ENCODE measurements around the gene SLFNL1.

SLFNL1 gene

DNA sequence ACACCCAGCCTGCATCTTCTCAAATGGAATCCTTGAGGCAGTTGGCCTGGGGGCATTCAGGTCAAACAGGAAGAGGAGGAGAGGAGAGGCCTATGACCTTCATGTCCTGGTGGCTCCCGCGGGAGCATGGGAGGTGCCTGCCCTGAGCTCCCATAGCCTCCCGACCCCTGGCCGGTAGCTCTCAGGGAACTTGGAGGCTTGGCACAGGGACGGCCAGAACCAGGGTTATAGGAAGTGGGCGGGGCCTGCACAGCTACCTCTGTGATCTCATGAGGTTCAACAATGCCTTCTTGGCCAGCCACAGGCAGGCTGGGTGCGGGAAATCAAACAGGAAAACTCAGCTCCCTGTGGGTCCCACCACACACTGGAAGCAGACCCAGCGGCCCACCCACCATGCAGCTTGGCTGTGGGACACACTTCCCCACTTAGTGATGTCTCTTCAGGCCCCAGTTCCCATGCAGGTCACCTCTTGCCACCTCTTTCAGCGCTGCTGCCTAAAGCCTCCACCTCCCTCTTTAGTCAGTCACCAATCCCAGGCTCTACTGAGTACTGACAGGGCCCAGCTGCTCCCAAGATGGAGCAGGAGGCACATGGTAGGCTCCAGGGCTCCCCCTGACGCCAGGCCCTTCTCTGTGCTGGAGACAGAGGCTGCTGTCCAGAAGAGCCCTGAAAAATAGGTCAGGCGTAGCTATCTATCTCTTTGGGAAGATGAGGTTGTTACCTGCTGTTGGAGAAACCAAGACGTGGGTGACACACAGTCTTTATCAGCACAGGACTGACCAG, at the start of gene SLFNL1:
TSS of gene SLFNL1 (minus strand) at position 200 of the 783 bp plus-strand sequence. CDS start 1,065 bp downstream, outside the sequence.
- DNase-seq: no peak

DNA sequence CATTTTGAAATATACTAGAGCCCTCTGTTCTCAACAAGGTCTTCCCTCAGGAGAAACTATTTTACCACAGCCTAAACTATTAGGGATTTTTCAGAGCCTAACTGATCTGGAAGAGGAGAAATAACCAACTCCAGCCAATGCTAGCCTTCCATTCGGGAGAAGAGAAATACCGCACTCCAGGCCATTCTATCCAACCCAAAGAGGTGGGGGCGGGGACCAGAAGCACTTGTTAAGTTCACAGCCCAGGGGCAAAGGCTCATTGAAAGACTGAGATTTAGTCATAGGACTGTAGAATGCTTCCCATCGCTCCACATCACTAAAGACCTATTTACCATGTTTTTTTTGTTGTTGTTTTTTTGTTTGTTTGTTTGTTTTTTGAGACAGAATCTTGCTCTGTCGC, 35.4 kb upstream of the SLFNL1 start:
- DNase-seq: no peak

DNA sequence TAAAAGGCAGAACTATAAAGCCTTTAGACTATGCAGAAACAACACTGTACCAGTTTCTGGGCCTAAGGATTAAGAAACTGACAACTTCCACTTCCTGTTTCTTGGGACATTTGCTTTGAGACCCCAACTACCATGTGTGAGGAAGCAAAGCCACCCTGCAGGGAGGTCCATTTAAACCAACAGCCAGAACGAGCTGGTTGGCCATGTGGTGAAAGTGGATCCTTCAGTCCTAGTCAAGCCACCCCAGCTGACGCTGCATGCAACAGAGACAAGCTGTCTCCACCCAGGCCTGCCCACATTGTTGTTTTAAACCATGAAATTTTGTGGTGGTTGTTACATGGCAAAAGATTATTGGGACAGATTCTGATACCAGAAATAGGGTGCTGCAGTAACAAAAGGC, 31.8 kb upstream of the SLFNL1 start:
- no peak for DNase-seq

- no peak for DNase-seq
Observed at GRCh38 chr1:41051022-41051421, 29.5 kb upstream of the SLFNL1 start.

- DNase-seq: no peak
Observed at GRCh38 chr1:41048540-41048939, 27.0 kb upstream of the SLFNL1 start.

GRCh38 chr1:41046347-41046775, 24.8 kb upstream of the SLFNL1 start:
- DNase-seq: no peak

- DNase-seq: no peak
Observed at GRCh38 chr1:41045740-41046139, 24.2 kb upstream of the SLFNL1 start.

DNA sequence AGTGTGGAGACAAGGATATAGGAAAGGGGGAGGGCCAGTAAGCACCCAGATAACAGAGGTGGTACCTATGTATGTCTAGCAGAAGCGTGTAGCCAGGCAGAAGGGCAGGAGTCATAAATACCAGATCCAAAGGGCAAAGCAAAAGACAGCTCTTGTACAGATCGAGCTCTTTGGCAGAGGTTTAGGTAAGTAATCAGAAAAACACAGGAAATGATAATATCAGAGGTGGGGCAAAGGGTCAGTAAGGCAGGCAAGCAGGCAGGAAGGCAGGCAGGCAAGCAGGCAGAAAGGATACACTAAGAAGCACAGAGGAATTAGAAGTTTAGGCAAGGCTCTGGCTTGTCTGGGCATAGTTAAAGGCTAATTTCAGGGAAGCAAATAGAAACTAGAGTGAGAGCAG, 22.7 kb upstream of the SLFNL1 start:
- DNase-seq: no peak

GRCh38 chr1:41041614-41042270, 20.2 kb upstream of the SLFNL1 start:
- DNase-seq: no peak

GRCh38 chr1:41038110-41038509, 16.6 kb upstream of the SLFNL1 start:
- DNase-seq: no peak

GRCh38 chr1:41037116-41037903, 15.8 kb upstream of the SLFNL1 start:
- no peak for DNase-seq

DNA sequence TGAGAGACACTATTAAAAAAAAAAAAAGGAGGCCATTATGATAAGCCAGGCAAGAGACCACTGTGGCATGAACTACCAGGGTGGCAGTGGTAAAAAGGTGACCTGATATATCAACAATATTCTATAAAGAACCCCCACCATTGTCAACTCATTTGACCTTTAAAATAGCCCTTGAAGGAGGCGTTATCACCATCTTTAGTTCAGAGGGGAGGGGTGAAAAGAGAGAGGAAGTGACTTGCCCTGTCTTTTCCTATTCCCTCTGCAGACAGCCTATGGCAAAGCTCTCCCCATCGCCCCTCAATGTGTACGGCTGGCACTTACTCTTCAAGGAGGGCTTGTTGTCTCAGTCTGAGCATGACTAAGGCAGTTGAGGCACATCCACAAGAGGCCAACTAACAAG, 11.7 kb upstream of the SLFNL1 start:
- no peak for DNase-seq

- DNase-seq: no peak
Observed at GRCh38 chr1:41032147-41032546, 10.6 kb upstream of the SLFNL1 start.

- DNase-seq: no peak
Observed at GRCh38 chr1:41030872-41031616, 9.5 kb upstream of the SLFNL1 start.

DNA sequence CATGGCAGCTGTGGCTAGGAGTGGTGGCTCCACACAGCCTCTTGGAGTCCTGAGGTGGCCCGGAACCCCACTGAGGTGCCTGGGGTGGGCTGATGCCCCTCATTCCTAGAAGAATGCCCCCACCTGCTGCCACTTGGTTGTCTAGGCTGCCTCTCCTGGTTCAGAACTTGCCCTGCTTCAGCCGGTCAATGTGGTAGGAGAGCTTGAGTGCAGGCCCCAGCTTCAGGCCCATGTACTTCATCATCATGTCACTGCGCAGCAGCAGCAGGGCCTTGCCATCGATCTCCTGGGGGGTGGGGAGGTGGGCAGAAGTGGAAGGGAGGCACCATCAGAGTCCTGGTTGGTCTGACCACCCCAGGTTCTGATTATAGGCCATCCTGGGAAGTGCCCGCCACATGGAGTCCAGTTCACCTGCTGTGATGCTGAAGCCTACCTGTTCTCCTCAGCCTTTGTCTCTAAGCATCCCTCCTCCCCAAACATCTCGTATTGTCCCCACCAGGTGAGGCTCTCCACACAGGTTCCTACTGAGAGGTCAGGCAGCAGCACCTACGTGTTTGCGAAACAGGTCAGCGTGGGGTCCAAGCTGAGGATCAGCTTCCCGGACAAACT, 6.6 kb upstream of the SLFNL1 start:
- DNase-seq: no peak

- DNase-seq: no peak
Observed at GRCh38 chr1:41025979-41026819, 4.7 kb upstream of the SLFNL1 start.

GRCh38 chr1:41024953-41025352, 3.4 kb upstream of the SLFNL1 start:
- DNase-seq: no peak

- no peak for DNase-seq
Observed at GRCh38 chr1:41023279-41023990, 1.9 kb upstream of the SLFNL1 start.

DNA sequence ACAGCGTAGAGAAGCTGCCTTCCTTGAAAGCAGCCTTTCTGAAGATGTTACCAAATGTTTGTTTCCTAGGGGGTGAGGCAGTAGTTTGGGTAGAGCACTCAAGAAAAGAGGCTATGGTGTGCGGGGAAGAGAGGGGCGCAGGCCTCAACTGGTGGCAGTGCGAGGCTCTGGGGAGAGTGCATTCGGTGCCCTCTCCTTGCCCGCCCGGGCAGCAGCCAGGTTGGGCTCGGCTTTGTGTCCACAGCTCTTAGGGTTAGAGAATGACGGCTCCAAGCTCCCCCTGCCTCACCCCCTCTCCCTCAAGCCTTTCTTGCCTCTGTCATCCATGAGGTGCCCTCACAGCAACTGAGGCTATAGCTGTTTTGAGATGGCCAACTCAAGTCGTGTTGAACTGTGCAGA, 899 bp upstream of the SLFNL1 start:
- DNase-seq: no peak

- DNase-seq: no peak
Observed at GRCh38 chr1:41020654-41021053, 871 bp downstream of the SLFNL1 start.

DNA sequence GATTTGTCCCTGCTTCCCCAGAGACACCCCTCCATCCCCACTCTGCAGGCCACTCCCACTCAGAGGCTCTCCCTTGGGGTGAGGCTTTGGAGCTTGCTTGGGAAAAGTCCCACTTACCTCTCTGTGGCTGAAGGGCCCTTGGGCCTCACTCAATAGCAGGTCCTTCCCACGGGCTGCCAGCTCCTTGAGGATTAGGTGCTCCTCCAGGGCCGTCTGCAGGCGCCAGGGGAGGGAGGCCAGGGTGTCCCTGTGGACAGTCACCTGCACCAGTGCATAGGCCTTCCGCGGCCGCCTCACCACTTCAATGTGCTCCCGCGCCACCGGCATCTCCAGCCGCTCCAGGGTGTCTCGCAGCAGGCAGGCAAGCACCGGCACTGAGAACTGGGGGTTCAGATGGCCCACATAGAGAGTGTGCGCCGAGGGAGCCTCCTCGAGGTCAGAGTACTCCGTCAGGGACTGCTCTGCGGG, 1.4 kb downstream of the SLFNL1 start:
- no peak for DNase-seq

Measured in NCI-H1105 treated with DMSO at 0.1 percent for 48 hours (cell line).